HG03103 (cell line): ENCODE data around the gene RELN.

ENCODE experiments used
- ATAC-seq: cut with Tn5 transposase; IDR thresholded peaks from one replicate; pipeline ENCODE4 v1.9.1; 2021; ENCODE audit warnings: low read depth; ENCODE audit not compliant: unreplicated experiment

RELN gene

DNA sequence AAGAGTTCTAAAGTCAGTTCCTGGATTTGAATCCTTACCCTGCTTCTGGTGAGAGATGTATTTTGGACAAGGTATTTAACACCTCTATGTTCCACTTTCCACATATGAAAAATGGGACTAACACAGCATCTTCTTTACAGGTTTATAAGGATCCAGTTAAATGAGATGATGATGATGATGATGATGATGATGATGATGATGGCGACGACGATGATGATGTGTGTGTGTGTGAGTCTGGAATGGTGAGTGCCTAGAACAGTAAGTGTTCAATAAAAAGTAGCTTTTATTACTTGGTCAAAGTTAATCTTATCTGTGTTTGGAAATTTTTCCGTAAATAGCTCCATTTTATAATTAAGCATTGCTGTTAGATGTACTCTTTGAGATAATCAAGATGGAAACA lies 295.2 kb downstream of the RELN start:
- no peak for ATAC-seq

DNA sequence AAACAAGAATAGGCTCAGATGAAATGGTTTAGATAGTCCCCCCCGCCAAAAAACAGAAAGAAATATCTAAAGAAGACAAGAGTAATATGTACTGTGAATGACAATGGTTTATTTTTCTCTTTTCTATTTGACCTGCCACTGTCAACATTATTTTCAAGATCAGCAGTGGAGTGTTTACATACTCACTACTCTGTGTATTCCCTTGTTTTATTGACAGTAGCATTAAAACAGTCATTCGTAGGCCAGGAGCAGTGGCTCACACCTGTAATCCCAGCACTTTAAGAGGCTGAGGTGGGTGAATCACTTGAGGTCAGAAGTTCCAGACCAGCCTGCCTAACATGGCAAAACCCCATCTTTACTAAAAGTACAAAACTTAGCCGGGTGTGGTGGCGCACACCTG lies 298.2 kb downstream of the RELN start:
- no peak for ATAC-seq

- no peak for ATAC-seq
Observed at GRCh38 chr7:103690242-103690974, 299.1 kb downstream of the RELN start.

GRCh38 chr7:103689255-103689654 lies 300.2 kb downstream of the RELN start:
- no peak for ATAC-seq

DNA sequence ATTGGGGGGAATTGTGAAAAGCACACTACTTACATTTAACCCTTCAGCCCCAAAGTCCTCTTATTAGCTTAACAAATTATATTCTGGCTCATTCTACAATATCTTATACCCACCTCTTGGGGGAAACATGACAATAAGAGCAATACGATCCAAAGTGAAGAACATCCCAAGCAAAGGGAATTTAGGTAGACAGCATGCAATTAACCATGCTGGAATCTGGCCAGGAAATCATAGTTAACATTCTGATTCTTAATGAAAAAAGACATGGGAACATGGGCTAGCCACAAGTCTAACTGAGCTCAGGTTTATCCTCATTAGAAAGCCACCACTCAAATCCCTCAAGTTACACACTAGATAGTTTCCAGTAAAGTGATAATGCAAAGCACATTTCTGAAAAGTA lies 301.5 kb downstream of the RELN start:
- ATAC-seq = no peak

GRCh38 chr7:103687272-103687671 lies 302.2 kb downstream of the RELN start:
- ATAC-seq = no peak

DNA sequence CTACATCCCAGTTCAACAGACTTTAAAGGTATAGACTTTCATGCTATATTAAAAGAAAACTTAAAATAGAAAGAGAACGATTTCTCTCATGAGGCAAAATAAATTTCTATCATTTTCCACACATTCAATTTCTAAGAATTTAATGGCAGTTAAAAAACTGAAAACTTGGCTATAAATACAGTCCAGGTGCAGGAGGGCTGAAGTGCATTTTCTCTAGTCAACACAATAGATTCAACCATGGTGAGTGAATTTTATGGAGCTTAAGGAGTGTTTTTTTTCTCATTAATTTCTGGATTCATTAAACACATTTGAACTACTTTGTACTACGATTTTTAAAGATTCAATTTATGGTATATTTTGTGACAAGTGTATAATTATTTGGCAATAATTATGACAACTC lies 302.7 kb downstream of the RELN start:
- ATAC-seq = no peak

GRCh38 chr7:103686064-103686463 lies 303.4 kb downstream of the RELN start:
- ATAC-seq = no peak

DNA sequence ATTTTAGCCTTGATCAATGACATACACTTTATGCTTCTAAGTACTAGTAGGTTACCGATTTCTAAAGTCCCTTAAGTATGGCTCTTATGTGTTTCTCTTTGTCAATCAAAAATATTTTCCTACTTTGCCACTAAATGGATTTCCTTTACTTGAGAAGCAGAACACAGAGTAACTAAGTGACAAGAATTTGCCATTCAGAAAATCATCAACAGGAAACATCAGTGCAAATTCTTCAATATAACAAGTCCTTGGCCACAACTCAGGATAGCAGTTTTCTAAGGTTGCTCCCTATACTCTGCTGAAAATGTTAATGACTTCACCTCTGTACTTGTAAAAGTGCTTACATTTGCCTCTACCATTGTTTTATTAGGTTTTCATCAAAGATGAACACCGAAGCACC lies 303.8 kb downstream of the RELN start:
- no peak for ATAC-seq

GRCh38 chr7:103683348-103683747 lies 306.1 kb downstream of the RELN start:
- no peak for ATAC-seq

DNA sequence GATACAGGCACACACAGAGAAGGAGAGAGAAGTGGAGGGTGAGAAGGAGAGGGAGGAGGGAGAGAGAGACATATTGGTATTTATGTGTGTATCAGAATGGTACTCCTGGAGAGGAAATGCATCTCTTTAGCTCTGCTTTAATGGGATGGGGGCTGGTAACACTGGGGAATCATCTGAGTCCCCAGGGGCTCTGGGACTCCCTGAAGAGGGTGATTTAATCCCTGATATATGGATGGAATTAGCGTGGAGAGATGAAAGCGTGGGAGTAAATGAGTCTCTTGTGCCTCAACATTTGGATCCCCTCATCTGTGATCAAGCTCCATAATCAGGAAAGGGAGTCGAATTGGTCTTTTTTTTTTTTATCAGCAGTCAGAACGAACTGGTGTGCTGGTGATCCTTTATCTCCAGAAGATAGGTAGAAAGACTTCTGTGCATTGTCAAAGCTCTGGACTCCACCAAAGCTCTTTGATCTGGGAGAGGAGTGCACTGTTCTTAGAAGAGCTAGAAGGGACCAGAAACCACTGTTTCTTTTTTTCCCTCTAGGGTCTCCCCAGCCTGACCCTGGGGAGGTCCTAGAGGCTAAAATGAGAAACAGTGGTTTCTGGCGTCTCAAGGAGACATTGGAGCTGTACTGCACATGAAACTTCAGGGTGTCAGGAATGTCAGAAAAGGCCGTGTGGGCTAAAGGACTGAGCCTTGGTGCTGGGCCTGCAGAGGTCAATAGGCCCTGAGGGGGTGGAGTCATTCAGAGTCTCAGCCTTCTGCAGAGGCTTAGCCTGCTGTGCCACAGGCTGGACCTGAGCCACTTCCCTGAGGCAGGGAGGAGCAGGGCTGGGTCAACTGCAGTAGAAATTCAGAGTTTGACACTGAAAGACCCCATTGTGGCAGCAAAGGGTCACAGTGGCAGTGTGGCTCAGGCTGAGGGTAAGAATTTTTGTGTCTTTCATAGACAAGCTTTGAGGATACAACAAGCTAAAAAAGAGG lies 309.0 kb downstream of the RELN start:
- no peak for ATAC-seq

- no peak for ATAC-seq
Observed at GRCh38 chr7:103679151-103680132, 310.0 kb downstream of the RELN start.

- no peak for ATAC-seq
Observed at GRCh38 chr7:103668279-103668941, 321.0 kb downstream of the RELN start.

DNA sequence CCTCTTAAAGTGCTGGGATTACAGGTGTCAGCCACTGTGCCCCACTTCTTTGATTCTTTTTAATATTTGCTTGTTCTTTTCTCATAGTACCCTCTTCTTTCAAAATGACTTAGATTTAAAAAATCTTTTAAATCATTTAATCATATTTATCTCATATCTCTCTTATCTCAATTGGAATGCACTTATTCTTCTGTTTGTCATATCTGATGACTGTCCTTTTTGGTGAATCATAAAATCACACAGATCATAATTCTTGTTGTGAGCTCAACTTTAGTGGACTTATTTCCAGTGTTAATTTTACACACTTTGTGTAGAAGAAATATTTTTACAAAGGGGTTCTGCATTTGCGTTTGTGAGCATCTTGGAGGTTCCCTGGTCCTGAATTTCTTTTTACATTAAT lies 323.1 kb downstream of the RELN start:
- no peak for ATAC-seq

GRCh38 chr7:103664577-103664976 lies 324.9 kb downstream of the RELN start:
- ATAC-seq = no peak

- no peak for ATAC-seq
Observed at GRCh38 chr7:103660455-103661371, 328.7 kb downstream of the RELN start.

DNA sequence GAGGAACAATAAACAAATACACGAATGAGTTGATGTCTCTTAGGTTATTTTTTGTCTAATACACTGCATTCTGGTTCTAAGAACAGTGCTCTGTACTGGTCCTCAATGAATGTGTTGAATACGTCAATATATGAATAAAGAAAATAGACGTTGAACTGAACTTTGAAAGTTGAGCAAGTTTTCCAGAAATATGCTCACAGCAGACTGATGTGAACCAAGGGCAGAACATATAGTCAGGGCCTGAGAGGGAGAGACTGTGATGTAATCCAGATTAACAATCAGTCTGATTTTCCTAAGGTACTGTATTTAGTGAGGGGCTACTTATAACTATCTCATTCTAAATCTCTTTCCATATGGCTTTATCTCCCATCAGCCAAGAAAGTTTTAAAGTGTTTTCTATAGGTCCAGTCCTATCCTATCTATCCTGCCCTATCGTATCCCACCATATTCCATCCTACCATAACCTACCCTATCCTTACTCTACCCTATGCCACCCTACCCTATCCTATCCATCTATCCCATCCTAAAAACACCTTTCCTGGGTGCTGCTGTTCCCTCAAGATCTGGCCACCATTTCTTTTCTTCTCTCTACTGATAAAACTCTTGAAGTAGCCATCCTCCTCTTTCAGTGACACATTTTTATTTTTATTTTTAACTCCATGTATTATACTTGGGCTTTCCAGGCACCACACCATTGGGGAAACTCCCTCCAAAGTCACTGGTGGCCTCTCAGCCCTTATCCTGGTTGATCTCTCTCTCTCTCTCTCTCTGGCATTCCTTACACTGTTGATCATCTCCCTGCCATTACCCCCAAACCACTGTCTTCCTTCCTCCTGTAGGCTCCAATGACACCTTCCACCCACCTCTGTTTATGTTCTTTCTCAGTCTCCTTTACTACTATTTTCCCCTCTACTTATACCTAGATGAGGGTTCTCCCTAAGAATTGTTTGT lies 331.1 kb downstream of the RELN start:
- no peak for ATAC-seq

- no peak for ATAC-seq
Observed at GRCh38 chr7:103657474-103657894, 332.0 kb downstream of the RELN start.
